ENCODE measurements around the gene FAM118B. TPM values are rescaled to one million over a fixed set of nuclear protein-coding genes. Genes with fewer than 3 reads are reported as not detected.

FAM118B gene
- total RNA-seq, 1 donor from 2014 or later, result 24.8 TPM

DNA sequence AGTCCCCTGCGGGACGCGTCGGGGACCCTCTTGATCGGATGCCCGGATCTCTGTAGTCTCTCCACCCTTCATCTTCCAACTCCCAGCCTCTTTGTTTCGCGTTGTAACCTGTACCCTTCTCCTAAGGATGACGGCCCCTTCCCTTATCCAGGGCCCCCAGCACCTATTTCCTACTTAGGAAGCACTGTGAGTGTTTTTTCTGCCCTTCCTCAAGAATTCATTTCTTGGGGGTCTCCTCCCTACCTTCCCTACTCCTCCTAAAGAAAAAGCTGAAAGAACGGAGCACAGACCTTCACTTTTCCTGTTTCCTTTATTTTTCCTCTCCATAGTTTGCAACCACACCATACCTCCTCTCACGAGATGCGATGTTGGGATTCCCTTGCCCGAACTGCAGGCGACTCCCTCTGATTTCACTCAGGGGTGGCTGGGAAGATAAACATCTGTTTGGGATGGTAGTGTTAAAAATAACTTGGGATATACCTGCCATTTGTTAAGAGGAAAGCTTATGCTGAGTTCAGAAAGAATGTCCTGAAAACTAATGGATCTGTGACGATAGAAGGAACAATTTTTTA lies 593 bp downstream of the FAM118B start:
- H3K36me3 Mint-ChIP-seq, result peaks cover 9% of the 10 kb centered on the region
- H3K27ac Mint-ChIP-seq, result peak overlapping the region; percentile 98
- H3K4me3 Mint-ChIP-seq, result peak overlapping the region; percentile 94
- TF ChIP-seq, protein P1, sequence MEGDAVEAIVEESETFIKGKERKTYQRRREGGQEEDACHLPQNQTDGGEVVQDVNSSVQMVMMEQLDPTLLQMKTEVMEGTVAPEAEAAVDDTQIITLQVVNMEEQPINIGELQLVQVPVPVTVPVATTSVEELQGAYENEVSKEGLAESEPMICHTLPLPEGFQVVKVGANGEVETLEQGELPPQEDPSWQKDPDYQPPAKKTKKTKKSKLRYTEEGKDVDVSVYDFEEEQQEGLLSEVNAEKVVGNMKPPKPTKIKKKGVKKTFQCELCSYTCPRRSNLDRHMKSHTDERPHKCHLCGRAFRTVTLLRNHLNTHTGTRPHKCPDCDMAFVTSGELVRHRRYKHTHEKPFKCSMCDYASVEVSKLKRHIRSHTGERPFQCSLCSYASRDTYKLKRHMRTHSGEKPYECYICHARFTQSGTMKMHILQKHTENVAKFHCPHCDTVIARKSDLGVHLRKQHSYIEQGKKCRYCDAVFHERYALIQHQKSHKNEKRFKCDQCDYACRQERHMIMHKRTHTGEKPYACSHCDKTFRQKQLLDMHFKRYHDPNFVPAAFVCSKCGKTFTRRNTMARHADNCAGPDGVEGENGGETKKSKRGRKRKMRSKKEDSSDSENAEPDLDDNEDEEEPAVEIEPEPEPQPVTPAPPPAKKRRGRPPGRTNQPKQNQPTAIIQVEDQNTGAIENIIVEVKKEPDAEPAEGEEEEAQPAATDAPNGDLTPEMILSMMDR (conservative IDR thresholded peaks at IDR 0.05), result no peak
- no peak for DNase-seq (ENCODE audit: extremely low spot score, unreplicated experiment)
- no peaks in the 10 kb centered on the region for H3K27me3 Mint-ChIP-seq
- no peaks in the 10 kb centered on the region for H3K9me3 Mint-ChIP-seq
- H3K4me1 Mint-ChIP-seq (ENCODE audit: unreplicated experiment), result peaks cover 23% of the 10 kb centered on the region

DNA sequence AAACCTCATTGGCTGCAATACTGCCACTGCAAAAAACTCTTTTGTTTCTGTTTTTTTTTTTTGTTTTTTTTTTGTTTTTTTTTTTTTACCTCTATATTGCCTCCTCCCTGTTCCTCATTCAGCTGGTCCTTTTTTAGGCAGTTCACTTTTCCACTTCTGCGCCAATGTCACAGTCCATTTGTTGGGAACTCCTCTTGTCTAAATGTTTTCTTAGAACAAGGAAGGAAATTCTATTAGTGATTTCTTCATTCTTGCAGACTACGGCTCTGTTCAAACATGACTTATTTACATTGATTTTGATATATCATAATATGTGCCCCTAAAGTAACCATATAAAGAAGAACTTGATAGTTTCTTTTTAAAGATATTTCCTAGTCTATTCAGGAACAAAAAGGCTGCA lies 2.9 kb downstream of the FAM118B start:
- no peaks in the 10 kb centered on the region for H3K27me3 Mint-ChIP-seq
- H3K9me3 Mint-ChIP-seq, result no peaks in the 10 kb centered on the region
- H3K27ac Mint-ChIP-seq, result no peak overlapping the region
- H3K4me3 Mint-ChIP-seq, result no peak overlapping the region
- H3K36me3 Mint-ChIP-seq, result peaks cover under 1% of the 10 kb centered on the region
- TF ChIP-seq, protein P1 (conservative IDR thresholded peaks at IDR 0.05), result no peak
- H3K4me1 Mint-ChIP-seq (ENCODE audit: unreplicated experiment), result peaks cover 23% of the 10 kb centered on the region
- no peak for DNase-seq (ENCODE audit: extremely low spot score, unreplicated experiment)

DNA sequence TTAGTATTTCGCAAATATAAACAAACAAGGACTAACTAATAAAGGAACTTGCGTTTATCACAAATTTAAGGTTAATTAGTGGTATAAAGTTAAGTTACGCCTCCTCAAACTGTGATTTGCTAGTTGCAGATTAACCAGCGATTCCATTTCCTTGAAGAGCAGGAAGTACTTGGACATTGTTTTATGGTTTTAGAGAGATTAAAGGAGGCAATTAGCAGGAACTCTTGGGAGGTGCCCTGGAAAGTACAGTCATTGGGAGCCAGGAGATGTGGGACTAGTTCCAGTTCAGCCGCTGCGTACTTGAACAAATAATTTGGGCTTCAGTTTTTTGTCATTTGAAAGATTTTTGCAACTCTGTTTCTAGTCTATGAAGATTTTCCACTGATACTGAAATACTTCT lies 3.3 kb downstream of the FAM118B start:
- DNase-seq (ENCODE audit: extremely low spot score, unreplicated experiment), result no peak
- H3K27me3 Mint-ChIP-seq, result no peaks in the 10 kb centered on the region
- no peak overlapping the region for H3K4me3 Mint-ChIP-seq
- TF ChIP-seq, protein P1 (conservative IDR thresholded peaks at IDR 0.05), result no peak
- H3K27ac Mint-ChIP-seq, result no peak overlapping the region
- no peaks in the 10 kb centered on the region for H3K36me3 Mint-ChIP-seq
- peaks cover 23% of the 10 kb centered on the region for H3K4me1 Mint-ChIP-seq (ENCODE audit: unreplicated experiment)
- no peaks in the 10 kb centered on the region for H3K9me3 Mint-ChIP-seq

DNA sequence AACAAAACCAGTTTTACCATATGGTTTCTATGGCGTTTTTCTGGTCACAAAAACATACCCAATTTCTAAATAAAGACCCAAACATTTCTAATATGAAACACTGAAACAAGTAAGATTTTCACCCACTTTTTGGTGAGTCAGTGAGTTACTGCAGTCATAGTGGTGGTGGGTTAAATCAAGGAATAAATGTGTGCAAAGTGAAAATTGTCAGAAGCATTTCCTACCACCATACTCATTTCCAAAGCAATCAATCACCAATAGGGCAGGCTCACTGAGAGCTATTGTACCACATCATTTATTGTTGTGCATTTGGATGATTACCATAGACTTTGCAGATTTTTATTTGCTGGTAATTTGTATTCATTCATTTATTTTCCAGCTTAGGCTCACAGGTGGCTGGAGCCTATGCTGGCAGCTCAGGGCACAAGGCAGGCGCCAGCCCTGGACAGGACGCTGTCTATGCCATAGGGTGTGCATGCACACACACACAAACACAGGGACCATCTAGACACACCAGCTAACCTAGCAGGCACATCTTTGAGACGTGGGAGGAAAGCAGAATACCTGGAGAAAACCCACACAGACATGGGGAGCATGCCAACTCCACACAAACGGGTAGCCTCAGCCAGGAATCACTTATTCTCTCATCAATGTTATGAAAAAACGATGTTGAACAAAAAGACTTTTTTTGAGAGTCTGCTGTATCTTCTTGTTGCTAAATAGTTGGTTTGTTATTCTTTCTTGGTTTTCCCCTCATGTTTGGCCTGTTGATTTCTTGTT lies 5.1 kb downstream of the FAM118B start:
- H3K4me1 Mint-ChIP-seq (ENCODE audit: unreplicated experiment), result peaks cover 13% of the 10 kb centered on the region
- H3K27ac Mint-ChIP-seq, result no peak overlapping the region
- H3K27me3 Mint-ChIP-seq, result no peaks in the 10 kb centered on the region
- H3K36me3 Mint-ChIP-seq, result no peaks in the 10 kb centered on the region
- TF ChIP-seq, protein P1 (conservative IDR thresholded peaks at IDR 0.05), result no peak
- DNase-seq (ENCODE audit: extremely low spot score, unreplicated experiment), result no peak
- no peak overlapping the region for H3K4me3 Mint-ChIP-seq
- H3K9me3 Mint-ChIP-seq, result no peaks in the 10 kb centered on the region

DNA sequence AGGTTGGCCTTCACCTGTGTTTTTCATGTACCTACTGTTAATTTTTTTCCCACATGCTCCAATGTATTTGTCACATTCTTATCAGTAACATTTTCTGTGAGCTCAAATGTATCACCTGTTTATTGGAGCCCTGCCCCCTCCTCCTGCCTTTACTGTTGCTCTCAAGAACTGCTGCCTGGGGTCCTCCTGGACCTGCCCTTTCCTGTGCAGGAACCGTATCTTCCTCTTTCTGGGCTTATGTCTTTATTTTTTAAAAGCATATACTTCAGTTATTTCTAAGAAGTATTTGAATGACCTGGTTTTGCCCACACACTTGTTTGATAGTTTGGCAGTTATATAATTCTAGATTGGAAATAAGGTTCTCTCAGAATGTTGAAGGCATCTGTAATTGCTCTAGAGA lies 5.9 kb downstream of the FAM118B start:
- Mint-ChIP-seq H3K36me3 (peaks cover 1% of the 10 kb centered on the region), H3K4me1 (ENCODE audit: unreplicated experiment) (peaks cover 8% of the 10 kb centered on the region), H3K27ac (no peak overlapping the region), H3K9me3 (no peaks in the 10 kb centered on the region), H3K4me3 (no peak overlapping the region), H3K27me3 (no peaks in the 10 kb centered on the region)
- TF ChIP-seq, protein P1 (conservative IDR thresholded peaks at IDR 0.05), result no peak
- no peak for DNase-seq (ENCODE audit: extremely low spot score, unreplicated experiment)

Measured in type B pancreatic cell (in vitro differentiated cells).